K562 (cell line): ENCODE data around the gene LDLRAD3. TPM values are rescaled to one million over a fixed set of nuclear protein-coding genes. Genes with fewer than 3 reads are reported as not detected.

Experiments used
- ATAC-seq: fragments of 200-7000 bp; cut with Tn5 transposase; 3 replicates; pipeline ENCODE4 v1.9.1; 2020; ENCODE audit warnings: moderate library complexity
- BruUV-seq: library from RNA; stranded (reverse); fragments of 400-500 nt; replicated peaks from 2 replicates; lab custom pipeline; 2021; lab: Mats Ljungman, UMichigan
- CTCF ChIA-PET: fragments of 300-600 bp; formaldehyde crosslinking; extraction: SDS; loops from one replicate; lab custom pipeline; 2021; ENCODE audit warnings: low intra/inter-chr PET ratio; lab: Yijun Ruan, JAX
- POLR2A ChIA-PET: fragments of 300-600, 350-650 bp; sonication (Branson Sonifier 250); formaldehyde crosslinking; extraction: SDS; loops from one replicate; lab custom pipeline; 2021; ENCODE audit warnings: antibody characterized with exemption, inconsistent platforms; lab: Yijun Ruan, JAX
- DNase-seq, 4 experiments: peaks; one replicate each; pipeline versions ENCODE4 v3.0.0 to v3.0.0-alpha.2; 2011 to 2018; ENCODE audit warnings: low spot score in 3 of 4, mixed read lengths in 3 of 4; ENCODE audit errors: extremely low read depth in 1 of 4
- FAIRE-seq: peaks from 2 replicates; lab custom pipeline; 2011; peaks lifted over from hg19 to GRCh38; lab: Jason Lieb, UNC
- H2AFZ ChIP-seq: 2 replicates; pipeline ENCODE4 v1.6.0; 2011; ENCODE audit warnings: low read depth, low read length, control low read depth, inconsistent platforms
- H3K27ac ChIP-seq: fragments of 200-600 bp; 3 replicates; pipeline ENCODE4 v1.8.0; 2011; ENCODE audit warnings: low read depth, mild to moderate bottlenecking, control low read depth, inconsistent platforms, low read length, moderate library complexity, mixed read lengths; ENCODE audit errors: extremely low read depth
- H3K27me3 ChIP-seq, 2 experiments: fragments of 300-600 bp in 1 of 2; 2 replicates in 1 of 2; 3 replicates in 1 of 2; pipeline versions ENCODE4 v1.6.0 to v1.8.0; 2011; ENCODE audit warnings: inconsistent platforms in 2 of 2, low read length in 2 of 2, mild to moderate bottlenecking in 1 of 2, mixed read lengths in 1 of 2, moderate library complexity in 1 of 2; ENCODE audit not compliant: control insufficient read depth in 2 of 2, insufficient read depth in 2 of 2
- H3K36me3 ChIP-seq: fragments of 300-600 bp; 3 replicates; pipeline ENCODE4 v1.8.0; 2011; ENCODE audit warnings: mild to moderate bottlenecking, low read length, inconsistent platforms; ENCODE audit not compliant: control insufficient read depth, insufficient read depth
- H3K4me1 ChIP-seq, 2 experiments: fragments of 200-600 bp in 1 of 2; replicated peaks in 1 of 2; 2 replicates in 1 of 2; 3 replicates in 1 of 2; pipeline versions ENCODE4 v1.5.1 to v1.8.0; 2011; ENCODE audit warnings: inconsistent platforms in 2 of 2, low read length in 2 of 2, mild to moderate bottlenecking in 1 of 2, mixed read lengths in 1 of 2, moderate library complexity in 1 of 2; ENCODE audit not compliant: control insufficient read depth in 2 of 2, insufficient read depth in 2 of 2
- H3K4me2 ChIP-seq: 2 replicates; pipeline ENCODE4 v1.6.1; 2011; ENCODE audit warnings: low read length, control low read depth, inconsistent platforms, mixed read lengths; ENCODE audit not compliant: insufficient read depth
- H3K4me3 ChIP-seq: fragments of 200-600 bp; sonication (generic), shearing (Covaris generic); 2 replicates; pipeline ENCODE4 v1.5.1; 2016; ENCODE audit warnings: control low read depth, inconsistent platforms
- H3K79me2 ChIP-seq: fragments of 200-600 bp; 3 replicates; pipeline ENCODE4 v1.8.0; 2011; ENCODE audit warnings: low read length, inconsistent platforms; ENCODE audit not compliant: control insufficient read depth, insufficient read depth
- H3K9ac ChIP-seq, 2 experiments: 2 replicates each; pipeline versions ENCODE4 v1.6.0 to v1.6.1; 2011; ENCODE audit warnings: low read depth in 2 of 2, low read length in 2 of 2, control low read depth in 1 of 2, inconsistent platforms in 1 of 2, mild to moderate bottlenecking in 1 of 2, mixed read lengths in 1 of 2; ENCODE audit not compliant: insufficient read depth in 1 of 2
- H3K9me1 ChIP-seq: one replicate; pipeline ENCODE4 v1.6.0; 2011; ENCODE audit warnings: inconsistent platforms, mild to moderate bottlenecking, low read length, moderate library complexity; ENCODE audit not compliant: control insufficient read depth, insufficient read depth
- H3K9me3 ChIP-seq: replicated peaks from 2 replicates; pipeline ENCODE4 v1.5.1; 2011; ENCODE audit warnings: low read depth, low read length, inconsistent platforms; ENCODE audit not compliant: control insufficient read depth, insufficient read depth
- H4K20me1 ChIP-seq: replicated peaks from 2 replicates; pipeline ENCODE4 v1.6.1; 2011; ENCODE audit warnings: low read length, inconsistent platforms, mixed read lengths; ENCODE audit not compliant: control insufficient read depth, insufficient read depth
- KAT2B ChIP-seq: IDR thresholded peaks from one replicate; pipeline ENCODE4 v1.6.1; 2012; ENCODE audit warnings: low read depth, mild to moderate bottlenecking, control low read depth, inconsistent platforms, low read length, moderate library complexity
- NCOR1 ChIP-seq: fragments of 450-650 bp; IDR thresholded peaks from 2 replicates; pipeline ENCODE4 v1.6.1; 2016; ENCODE audit warnings: mild to moderate bottlenecking, moderate library complexity
- WGBS: fragments of 100-300 bp; shearing (Covaris generic); methylation state at CpG from one replicate; pipeline ENCODE4 v1.1.6; 2016; ENCODE audit warnings: low coverage, mixed read lengths; ENCODE audit not compliant: insufficient coverage; ENCODE audit errors: missing lambda C conversion rate; 5-methylcytosine and 5-hydroxymethylcytosine counted together
- in situ Hi-C: fragments of 300-500 bp; cut with MboI; formaldehyde crosslinking; loops from 4 replicates; pipeline ENCODE4 v1.15.0; 2018; ENCODE audit warnings: inconsistent platforms, mixed read lengths
- intact Hi-C: fragments of 100-400 bp; cut with micrococcal nuclease; formaldehyde crosslinking; loops from 2 replicates; pipeline ENCODE4 v1.14.2; 2022
- polyA plus RNA-seq, 8 experiments: library from polyadenylated mRNA; depleted of rRNA in 4 of 8; stranded (reverse) in 5 of 8; unstranded in 3 of 8; fragments of >200 nt; fragmentation: Nextera tagmentation in 2 of 8; fragmentation: Illumina TruSeq in 1 of 8; extraction: Ambion mirVana in 2 of 8; extraction: Trizol in 1 of 8; gene quantifications; 2 replicates each; pipeline versions ENCODE4 v1.2.1 to v1.2.3, GENCODE V29; 2011 to 2014; ENCODE audit warnings: inconsistent platforms in 1 of 8, missing spikeins in 1 of 8
- total RNA-seq, 7 experiments: library from RNA; depleted of rRNA in 6 of 7; stranded (reverse); fragments of >200 nt in 6 of 7; fragmentation: Illumina TruSeq in 2 of 7; extraction: Trizol in 2 of 7; gene quantifications; 2 replicates each; pipeline versions ENCODE4 v1.2.1 to v1.2.3, GENCODE V29; 2011 to 2021; ENCODE audit warnings: low replicate concordance in 1 of 7

LDLRAD3 gene
- total and polyA plus RNA-seq, 9 of the 15 experiments (the other 6 are each of a cell fraction or from before 2014, with no cell fraction given) = 0.73 to 7.2 (median 3.5) TPM

GRCh38 chr11:35968386-35969088 lies 24.7 kb downstream of the LDLRAD3 start:
- DNase-seq (no peak), FAIRE-seq (no peak), ATAC-seq (no peak)
- in situ Hi-C loops (no loop called here), intact Hi-C loops (loop anchor here (10.0 kb wide), 1 partner anchor 56 kb away; no protein-coding TSS in a partner anchor)
- H3K4me3 ChIP-seq = no peak overlapping the region
- no peaks in the 10 kb centered on the region for H3K36me3 ChIP-seq
- POLR2A ChIA-PET = interaction anchor here (0.6 to 1.3 kb wide), 5 partner anchors 9 to 97 kb away, joined by 3 to 5 read pairs (median 3); no protein-coding TSS in a partner anchor
- H3K79me2 ChIP-seq = no peaks in the 10 kb centered on the region
- H2AFZ ChIP-seq = no peak overlapping the region
- H3K4me2 ChIP-seq = no peak overlapping the region
- H4K20me1 ChIP-seq = no peaks in the 10 kb centered on the region
- CTCF ChIA-PET = no interaction called here
- no peaks in the 10 kb centered on the region for H3K4me1 ChIP-seq
- H3K9me3 ChIP-seq = no peaks in the 10 kb centered on the region
- WGBS = 32% methylated on average over 10 of the region's 10 CpGs
- H3K9me1 ChIP-seq = no peaks in the 10 kb centered on the region
- no peak for TF ChIP-seq NCOR1
- no peak for TF ChIP-seq KAT2B
- no peaks in the 10 kb centered on the region for H3K27me3 ChIP-seq
- no peak overlapping the region; a peak in 1 of 4 replicates for H3K9ac ChIP-seq
- no TSS peak for BruUV-seq
- H3K27ac ChIP-seq = no peak overlapping the region
